HG02623 (cell line): Measurements from ENCODE around the gene CLCN7.

Experiments
- ATAC-seq: cut with Tn5 transposase; IDR thresholded peaks from one replicate; pipeline ENCODE4 v1.9.1; 2021; ENCODE audit warnings: moderate library complexity; ENCODE audit not compliant: unreplicated experiment

Gene CLCN7

GRCh38 chr16:1408171-1408837 is 66.5 kb downstream of the CLCN7 start:
- ATAC-seq: no peak

- ATAC-seq: no peak
Measured at GRCh38 chr16:1407753-1408152, 67.1 kb downstream of the CLCN7 start.

DNA sequence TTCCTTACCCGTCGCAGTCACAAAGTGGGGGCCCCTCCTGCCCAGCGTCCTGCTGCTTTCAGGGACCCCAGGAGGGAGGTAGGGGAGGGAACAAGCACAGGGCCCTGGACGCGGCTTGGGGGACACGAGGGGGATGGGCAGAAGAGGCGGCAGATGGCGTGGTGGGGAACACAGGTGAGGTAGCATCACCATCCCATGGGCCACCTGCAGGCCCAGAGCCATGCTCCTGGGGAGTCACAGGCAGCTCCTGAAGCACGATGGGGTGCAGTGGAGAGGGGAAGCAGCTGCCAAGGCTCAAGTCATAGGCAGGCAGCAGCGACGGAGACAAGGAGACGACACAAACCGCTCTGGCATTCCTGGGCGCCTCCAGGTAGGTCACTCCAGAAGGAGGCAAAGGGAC is 71.1 kb downstream of the CLCN7 start:
- no peak for ATAC-seq

GRCh38 chr16:1403036-1403435 is 71.8 kb downstream of the CLCN7 start:
- no peak for ATAC-seq

GRCh38 chr16:1401758-1402154 is 73.1 kb downstream of the CLCN7 start:
- ATAC-seq: no peak

DNA sequence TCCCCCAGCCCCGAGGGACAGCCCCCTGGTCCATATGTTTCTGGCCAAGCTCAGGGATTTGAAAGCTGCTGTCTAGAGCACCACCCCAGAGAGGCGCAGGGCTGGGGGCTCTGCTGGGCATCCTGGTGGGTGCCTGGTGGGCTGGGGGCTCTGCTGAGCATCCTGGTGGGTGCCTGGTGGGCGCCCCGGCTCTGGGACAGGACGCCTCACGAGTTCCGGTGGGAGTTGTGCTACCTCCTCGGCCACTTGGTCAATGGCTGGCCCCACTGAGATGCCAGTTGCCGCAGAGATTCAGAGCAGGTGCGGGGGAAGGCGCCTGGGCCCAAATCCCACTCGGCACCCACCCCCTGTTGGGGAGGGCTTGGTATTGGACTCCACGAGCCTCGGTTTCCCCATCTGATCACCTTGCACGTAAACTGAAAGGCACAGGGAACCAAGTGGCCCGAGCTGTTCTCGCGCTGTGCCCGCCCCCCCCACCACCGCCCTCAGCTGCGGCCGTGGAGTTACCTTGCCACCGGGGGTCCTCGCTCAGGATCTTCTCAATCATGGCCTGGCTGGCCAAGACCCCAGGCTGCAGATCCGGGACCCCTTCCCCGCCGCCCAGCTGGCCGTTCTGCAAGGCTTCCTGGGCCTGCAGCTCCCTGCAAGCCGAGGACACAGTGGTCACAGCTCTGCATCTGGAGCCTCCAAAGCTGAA is 73.6 kb downstream of the CLCN7 start:
- ATAC-seq: no peak

GRCh38 chr16:1398826-1399581 is 75.8 kb downstream of the CLCN7 start:
- no peak for ATAC-seq

DNA sequence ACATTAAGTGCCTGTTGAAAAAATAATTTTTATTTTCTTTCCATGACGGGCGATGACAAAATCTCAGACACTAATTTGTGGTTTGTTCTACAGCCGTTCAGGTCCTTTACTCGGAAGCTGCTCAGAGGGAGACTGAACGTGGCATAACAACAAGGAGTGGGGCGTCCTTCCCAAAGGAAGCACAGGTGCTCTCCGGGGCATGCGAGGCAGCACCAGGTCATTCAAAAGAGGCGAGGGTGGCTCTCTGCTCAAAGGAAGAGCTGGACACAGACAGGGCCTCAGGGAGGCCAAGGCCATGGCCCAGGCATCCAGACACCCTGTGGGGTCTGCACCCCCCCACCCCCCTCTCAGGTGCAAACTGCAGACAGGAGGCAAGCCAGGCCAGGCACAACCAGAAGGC is 76.5 kb downstream of the CLCN7 start:
- no peak for ATAC-seq

GRCh38 chr16:1397779-1398178 is 77.0 kb downstream of the CLCN7 start:
- no peak for ATAC-seq

DNA sequence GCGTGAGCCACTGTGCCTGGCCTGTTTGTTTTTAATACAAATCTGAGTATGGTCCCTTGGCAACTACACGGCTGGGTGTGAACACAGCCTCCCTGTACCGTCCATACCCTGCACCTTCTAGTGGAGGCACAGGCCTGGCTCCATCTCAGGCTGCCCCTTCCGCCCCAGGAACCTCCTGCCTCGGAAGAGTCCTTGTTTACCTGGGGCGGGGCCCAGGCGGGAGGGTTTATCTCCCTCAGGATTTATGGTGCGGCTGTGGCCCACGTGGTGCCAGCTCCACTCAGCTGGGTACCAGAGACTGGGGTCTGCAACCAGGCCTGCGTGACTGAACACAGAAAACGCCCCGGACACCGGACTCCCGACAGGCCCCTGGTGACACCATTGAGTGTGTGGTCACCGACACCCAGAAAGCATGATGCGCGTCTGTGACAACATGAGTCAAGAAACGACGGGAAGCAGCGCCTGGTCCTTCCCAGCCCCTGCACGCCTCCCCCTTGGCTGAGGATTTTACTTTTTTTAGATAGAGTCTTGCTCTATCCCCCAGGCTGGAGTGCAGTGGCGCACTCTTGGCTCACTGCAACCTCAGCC is 79.3 kb downstream of the CLCN7 start:
- no peak for ATAC-seq
